Retinal pigment epithelial cell (primary cell): ENCODE measurements around the gene DDX23.

Experiments
- DNase-seq: peaks from one replicate; pipeline ENCODE4 v3.0.0-alpha.2; 2010; ENCODE audit warnings: low read depth
- H3K4me3 ChIP-seq: 2 replicates; pipeline ENCODE4 v1.5.1; 2011; ENCODE audit warnings: mild to moderate bottlenecking, low read length, control low read depth, moderate library complexity
- TF ChIP-seq, protein P1 (sequence below): conservative IDR thresholded peaks from 2 replicates; pipeline ENCODE4 v1.5.1; 2011; ENCODE audit warnings: low read depth, low read length, control low read depth, inconsistent platforms

The DDX23 gene

DNA sequence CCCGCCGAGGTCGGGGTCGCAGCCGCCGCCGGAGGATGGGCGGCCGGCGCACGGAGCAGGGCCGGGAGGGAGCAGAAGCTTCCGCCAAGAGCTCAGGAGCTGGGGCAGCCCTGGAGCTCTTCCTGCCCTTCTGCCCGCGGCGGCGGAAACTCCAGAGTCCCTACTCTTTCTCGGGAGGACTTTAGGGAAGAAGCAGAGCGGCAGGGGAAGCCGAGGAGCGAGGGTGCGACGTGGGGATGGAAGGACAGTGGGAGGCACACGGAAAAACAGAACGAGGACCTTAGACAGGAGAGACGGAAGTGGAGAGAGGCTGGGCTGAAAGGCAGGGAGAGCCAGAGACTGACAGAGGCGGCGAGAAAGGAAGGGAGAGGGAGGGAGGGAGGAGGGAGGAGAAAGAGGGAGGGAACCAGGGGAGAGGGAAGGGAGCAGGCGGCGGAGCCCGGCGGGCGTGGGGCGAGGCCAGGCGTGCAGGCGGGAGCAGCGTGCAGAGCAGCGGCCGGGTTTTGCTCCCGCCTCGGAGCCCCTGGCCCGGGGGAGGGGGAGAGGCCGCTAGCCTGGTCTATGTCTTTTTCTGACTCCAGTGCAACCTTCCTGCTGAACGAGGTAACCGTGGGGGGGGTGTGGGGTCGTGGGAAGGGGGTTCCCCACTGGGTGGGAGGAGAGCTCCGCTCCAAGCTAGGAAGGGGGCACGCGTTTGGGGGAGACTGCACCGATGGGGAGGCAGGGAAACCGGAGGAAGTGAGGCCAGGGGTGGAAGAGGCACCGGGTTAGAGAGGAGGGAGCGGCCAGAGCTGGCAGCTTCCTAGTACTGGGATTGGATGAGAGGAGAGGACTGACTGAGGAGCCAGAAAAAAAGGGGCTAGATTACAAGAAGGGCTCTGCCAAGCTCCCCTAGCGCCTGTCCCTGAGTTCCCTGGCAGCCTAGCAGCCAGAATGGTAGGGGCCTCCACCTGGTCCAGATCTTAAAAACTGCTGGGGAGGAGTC, 36.5 kb downstream of the DDX23 start:
- H3K4me3 ChIP-seq: peak overlapping the region; percentile 65
- TF ChIP-seq, protein P1, sequence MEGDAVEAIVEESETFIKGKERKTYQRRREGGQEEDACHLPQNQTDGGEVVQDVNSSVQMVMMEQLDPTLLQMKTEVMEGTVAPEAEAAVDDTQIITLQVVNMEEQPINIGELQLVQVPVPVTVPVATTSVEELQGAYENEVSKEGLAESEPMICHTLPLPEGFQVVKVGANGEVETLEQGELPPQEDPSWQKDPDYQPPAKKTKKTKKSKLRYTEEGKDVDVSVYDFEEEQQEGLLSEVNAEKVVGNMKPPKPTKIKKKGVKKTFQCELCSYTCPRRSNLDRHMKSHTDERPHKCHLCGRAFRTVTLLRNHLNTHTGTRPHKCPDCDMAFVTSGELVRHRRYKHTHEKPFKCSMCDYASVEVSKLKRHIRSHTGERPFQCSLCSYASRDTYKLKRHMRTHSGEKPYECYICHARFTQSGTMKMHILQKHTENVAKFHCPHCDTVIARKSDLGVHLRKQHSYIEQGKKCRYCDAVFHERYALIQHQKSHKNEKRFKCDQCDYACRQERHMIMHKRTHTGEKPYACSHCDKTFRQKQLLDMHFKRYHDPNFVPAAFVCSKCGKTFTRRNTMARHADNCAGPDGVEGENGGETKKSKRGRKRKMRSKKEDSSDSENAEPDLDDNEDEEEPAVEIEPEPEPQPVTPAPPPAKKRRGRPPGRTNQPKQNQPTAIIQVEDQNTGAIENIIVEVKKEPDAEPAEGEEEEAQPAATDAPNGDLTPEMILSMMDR: no peak
- no peak for DNase-seq

DNA sequence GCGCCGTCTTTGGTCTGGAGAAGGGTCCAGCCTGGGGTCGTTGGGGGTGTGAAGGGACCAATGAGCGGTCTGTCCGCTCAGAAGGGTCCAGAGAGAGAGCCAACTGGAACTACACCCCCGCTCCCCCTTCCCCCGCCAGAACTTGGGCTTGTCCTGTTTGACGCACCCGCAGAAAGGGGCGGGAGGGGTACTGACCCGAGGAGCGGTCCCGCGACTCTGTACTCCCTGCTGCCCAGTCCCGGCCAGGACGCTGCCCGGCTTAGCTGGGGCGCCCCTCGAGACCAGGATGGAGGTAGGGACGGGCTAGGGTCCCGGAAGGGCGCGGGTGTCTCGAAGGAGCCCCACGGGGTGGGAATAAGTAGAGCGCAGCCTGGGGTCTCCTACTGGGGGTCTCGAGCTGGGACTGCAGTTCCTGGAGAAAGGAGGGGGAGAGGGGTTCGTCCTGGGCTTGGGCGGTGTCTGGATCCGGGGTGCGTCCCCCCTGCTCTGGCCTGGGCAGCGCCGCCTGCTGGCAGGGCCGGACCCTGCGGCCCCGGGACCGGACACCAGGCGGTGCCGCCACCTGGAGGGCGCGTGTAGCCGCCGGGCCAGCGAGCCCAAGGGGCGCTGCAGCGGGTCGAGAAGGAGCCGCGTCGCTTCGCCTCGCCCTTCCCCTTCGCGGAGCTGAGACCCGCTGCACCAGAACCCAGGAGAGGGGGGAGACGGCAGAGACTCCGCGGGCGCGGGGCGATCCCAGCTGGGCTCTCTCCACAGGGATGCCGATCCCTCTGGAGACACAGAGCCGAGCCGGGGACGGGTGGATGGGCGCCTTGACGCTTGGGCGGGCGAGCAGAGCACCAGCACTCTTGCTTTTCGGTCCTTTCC, 37.5 kb downstream of the DDX23 start:
- DNase-seq: no peak
- TF ChIP-seq, protein P1: peak; percentile 96
- peak overlapping the region; percentile 65 for H3K4me3 ChIP-seq

DNA sequence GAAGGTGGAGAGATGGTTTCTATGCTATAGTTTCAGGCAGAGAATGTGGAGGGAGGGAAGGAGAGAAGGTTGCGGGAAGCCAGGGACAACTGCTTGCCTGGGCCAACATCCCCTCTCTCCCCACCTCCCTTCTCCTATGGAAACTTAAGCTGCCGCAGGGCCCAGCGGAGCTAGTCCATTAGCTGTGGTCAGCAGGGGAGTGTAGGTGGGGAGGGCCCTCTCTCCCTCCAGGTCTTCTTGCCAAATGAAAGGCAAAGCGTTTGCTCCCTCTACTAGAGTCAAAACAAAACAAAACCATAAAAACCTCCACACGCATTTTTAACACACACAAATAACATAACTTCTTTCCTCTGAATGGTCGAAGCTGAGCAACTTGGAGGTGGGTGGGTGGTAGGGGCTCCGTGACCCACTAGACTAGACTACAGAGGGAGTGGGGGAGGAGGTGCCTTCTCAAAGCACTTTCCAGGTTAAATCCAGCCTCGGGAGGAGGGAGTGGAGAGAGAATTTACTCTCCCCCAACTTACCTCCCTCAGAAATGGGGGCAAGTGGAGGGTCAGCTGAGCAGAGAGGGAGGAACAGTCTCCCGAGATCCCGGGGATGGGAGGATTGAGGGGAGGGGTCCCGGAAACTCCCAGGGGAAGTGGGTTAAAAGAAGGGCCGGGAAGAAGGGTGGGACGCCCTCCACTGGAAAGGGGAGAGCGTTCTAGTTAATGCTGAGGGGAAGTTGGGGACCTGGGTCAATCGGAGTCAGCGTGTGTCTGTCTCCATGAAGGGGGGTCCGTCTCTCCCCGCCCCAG, 38.3 kb downstream of the DDX23 start:
- DNase-seq: no peak
- peak overlapping the region; percentile 65 for H3K4me3 ChIP-seq
- TF ChIP-seq, protein P1: peak; percentile 15

DNA sequence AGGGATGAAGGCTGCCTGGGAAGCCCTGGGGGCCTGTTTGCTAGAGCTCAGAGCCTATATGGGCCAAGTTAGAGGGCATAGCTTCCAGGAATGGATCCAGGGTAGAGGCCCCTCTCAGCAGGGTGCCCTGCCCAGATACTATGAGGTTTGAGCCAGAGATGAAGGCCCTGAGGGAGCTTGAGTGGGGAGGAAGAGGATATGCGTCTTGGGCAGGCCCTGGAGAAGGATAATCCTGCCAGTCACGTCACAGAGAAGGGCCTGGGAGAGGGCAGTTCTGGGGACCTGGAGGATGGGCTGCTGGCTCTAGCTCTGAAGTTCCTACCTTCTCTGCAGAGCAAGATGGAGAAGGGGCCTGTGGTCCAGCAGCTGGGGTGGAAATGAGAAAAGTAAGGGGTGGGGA, 39.6 kb downstream of the DDX23 start:
- TF ChIP-seq, protein P1: no peak

DNA sequence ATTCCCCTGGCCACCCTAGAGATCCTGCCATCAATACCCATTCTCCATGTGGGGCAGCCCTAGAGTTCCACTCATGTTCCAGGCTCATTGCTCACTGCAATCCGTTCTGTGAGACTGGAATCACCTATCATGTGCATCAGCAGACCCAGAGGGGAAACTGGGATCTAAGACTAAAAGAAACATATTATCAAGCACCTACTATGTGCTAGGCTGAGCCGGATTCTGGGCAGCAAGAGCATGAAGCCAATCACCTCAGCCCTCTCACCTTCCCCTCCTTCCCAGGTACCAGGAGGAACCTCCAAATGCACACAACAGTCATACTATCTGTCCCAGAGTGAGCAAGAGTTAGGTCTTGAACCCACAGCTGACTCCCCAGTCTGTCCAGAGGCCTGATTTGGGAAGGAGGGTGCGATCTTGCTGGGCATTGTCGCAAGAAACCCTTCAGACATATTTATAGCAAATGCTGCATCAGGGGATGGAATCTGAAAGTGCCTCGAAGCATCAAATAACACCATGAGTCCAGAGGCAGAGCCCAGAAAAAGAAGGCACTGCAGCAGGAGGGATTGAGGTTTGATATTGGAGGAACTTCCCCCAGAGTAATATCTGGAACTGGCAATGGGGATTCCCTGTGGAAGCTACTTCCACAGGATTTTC, 40.4 kb downstream of the DDX23 start:
- TF ChIP-seq, protein P1: no peak
- DNase-seq: no peak
- H3K4me3 ChIP-seq: no peak overlapping the region

More for the DNA sequence above, 39.6 kb downstream of the DDX23 start:
- H3K4me3 ChIP-seq: no peak overlapping the region
- DNase-seq: no peak

DNA sequence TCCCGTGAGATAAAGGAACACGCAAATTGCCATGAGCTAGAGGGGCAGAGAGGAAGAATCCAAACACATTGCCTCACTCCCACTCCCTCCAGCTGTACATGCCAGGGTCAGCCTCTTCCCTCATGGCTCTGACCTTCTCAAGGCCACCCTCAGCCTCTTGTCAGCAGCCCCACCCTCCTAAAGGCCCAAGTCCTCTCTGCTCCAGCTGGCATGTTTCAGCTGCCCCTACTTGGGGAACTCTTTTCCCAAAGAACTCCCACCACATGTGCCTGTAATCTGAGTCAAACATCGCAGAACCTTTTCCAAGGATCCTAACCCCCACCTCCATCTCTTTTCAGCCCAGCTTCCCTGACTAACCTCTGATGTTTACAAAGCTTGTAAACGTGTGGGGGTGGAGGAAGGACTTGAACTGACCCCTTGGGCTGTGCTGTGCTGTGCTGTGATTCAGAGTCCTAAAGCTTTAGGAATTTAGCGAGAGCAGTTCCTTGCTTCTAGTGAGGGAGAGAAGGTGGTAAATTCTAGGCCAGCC, 41.0 kb downstream of the DDX23 start:
- TF ChIP-seq, protein P1: no peak
- DNase-seq: peak; percentile 48
- H3K4me3 ChIP-seq: no peak overlapping the region
